ENCODE measurements around the gene PPA1. TPM values are rescaled to one million over a fixed set of nuclear protein-coding genes. Genes with fewer than 3 reads are reported as not detected.

The PPA1 gene
- polyA plus RNA-seq, 1 donor (not counting 4 experiments of a cell fraction or from before 2014, with no cell fraction given), result 324 TPM

DNA sequence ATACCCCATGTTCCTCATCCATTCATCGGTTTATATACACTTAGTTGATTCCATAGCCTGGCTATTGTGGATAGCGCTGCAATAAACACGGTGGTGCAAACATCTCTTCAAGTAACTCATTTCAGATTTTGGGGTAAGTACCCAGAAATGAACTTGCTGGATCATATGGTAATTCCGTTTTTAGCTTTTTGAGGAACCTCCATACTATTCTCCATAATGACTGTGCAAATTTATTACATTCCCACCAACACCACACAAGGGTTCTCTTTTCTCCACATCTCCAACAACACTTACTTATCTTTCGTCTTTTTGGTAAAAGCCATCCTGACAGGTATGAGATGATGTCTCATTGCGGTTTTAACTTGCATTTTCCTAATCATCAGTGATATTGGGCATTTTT is 46.9 kb upstream of the PPA1 start:
- H3K79me2 ChIP-seq (ENCODE audit: control insufficient read depth, insufficient read depth, low read length), result no peaks in the 10 kb centered on the region
- no peaks in the 10 kb centered on the region for H3K9me3 ChIP-seq (ENCODE audit: control insufficient read depth, low read depth, low read length)
- FAIRE-seq (no peak), DNase-seq (ENCODE audit: low read depth, low spot score) (no peak)
- H2AFZ ChIP-seq (ENCODE audit: control insufficient read depth, low read length), result no peak overlapping the region
- H4K20me1 ChIP-seq (ENCODE audit: control insufficient read depth, extremely low read depth, insufficient read depth, low read length), result no peaks in the 10 kb centered on the region
- H3K27ac ChIP-seq (ENCODE audit: control insufficient read depth, insufficient read depth, low read length), result no peak overlapping the region
- no peaks in the 10 kb centered on the region for H3K9me1 ChIP-seq (ENCODE audit: control insufficient read depth, extremely low read depth, insufficient read depth, low read length)
- H3K4me2 ChIP-seq (ENCODE audit: control insufficient read depth, extremely low read depth, insufficient read depth, low read depth, low read length), result no peak overlapping the region
- no peak overlapping the region for H3K9ac ChIP-seq (ENCODE audit: control insufficient read depth, extremely low read depth, insufficient read depth, low read length)
- peaks cover 33% of the 10 kb centered on the region for H3K27me3 ChIP-seq (ENCODE audit: control insufficient read depth, extremely low read depth, insufficient read depth, low read length)
- dilution Hi-C loops (cut with MboI; ENCODE audit: extremely low pct_ligation_motif_present, low sequenced_read_pairs), result no loop called here
- H3K4me3 ChIP-seq (ENCODE audit: control insufficient read depth in 2 of 3, extremely low read depth in 1 of 3, insufficient read depth in 2 of 3, low read depth in 1 of 3, low read length in 3 of 3), result no peak overlapping the region
- H3K4me1 ChIP-seq (ENCODE audit: control insufficient read depth, extremely low read depth, insufficient read depth, low read length), result no peaks in the 10 kb centered on the region
- no peak for TF ChIP-seq EZH2 (IDR thresholded peaks at IDR 0.05; ENCODE audit: low read length)
- TF ChIP-seq, protein P1, sequence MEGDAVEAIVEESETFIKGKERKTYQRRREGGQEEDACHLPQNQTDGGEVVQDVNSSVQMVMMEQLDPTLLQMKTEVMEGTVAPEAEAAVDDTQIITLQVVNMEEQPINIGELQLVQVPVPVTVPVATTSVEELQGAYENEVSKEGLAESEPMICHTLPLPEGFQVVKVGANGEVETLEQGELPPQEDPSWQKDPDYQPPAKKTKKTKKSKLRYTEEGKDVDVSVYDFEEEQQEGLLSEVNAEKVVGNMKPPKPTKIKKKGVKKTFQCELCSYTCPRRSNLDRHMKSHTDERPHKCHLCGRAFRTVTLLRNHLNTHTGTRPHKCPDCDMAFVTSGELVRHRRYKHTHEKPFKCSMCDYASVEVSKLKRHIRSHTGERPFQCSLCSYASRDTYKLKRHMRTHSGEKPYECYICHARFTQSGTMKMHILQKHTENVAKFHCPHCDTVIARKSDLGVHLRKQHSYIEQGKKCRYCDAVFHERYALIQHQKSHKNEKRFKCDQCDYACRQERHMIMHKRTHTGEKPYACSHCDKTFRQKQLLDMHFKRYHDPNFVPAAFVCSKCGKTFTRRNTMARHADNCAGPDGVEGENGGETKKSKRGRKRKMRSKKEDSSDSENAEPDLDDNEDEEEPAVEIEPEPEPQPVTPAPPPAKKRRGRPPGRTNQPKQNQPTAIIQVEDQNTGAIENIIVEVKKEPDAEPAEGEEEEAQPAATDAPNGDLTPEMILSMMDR (optimal IDR thresholded peaks at IDR 0.05 in 1 of 3, IDR thresholded peaks at IDR 0.05 in 1 of 3, conservative IDR thresholded peaks at IDR 0.05 in 1 of 3; ENCODE audit: extremely low read depth in 1 of 3, insufficient read depth in 2 of 3, low read length in 3 of 3), result no peak
- no peaks in the 10 kb centered on the region for H3K36me3 ChIP-seq (ENCODE audit: control insufficient read depth in 2 of 2, extremely low read depth in 1 of 2, insufficient read depth in 2 of 2, low read length in 2 of 2)

GRCh38 chr10:70277396-70278030 is 44.3 kb upstream of the PPA1 start:
- FAIRE-seq, result no peak

More at GRCh38 chr10:70277396-70278030, 44.3 kb upstream of the PPA1 start:
- no peaks in the 10 kb centered on the region for H3K79me2 ChIP-seq (ENCODE audit: control insufficient read depth, insufficient read depth, low read length)
- H3K27ac ChIP-seq (ENCODE audit: control insufficient read depth, insufficient read depth, low read length), result no peak overlapping the region
- H3K9ac ChIP-seq (ENCODE audit: control insufficient read depth, extremely low read depth, insufficient read depth, low read length), result no peak overlapping the region
- H3K4me3 ChIP-seq (ENCODE audit: control insufficient read depth in 2 of 3, extremely low read depth in 1 of 3, insufficient read depth in 2 of 3, low read depth in 1 of 3, low read length in 3 of 3), result no peak overlapping the region
- no peaks in the 10 kb centered on the region for H3K9me3 ChIP-seq (ENCODE audit: control insufficient read depth, low read depth, low read length)
- H3K9me1 ChIP-seq (ENCODE audit: control insufficient read depth, extremely low read depth, insufficient read depth, low read length), result no peaks in the 10 kb centered on the region
- H4K20me1 ChIP-seq (ENCODE audit: control insufficient read depth, extremely low read depth, insufficient read depth, low read length), result no peaks in the 10 kb centered on the region
- no peak overlapping the region for H3K4me2 ChIP-seq (ENCODE audit: control insufficient read depth, extremely low read depth, insufficient read depth, low read depth, low read length)
- H3K4me1 ChIP-seq (ENCODE audit: control insufficient read depth, extremely low read depth, insufficient read depth, low read length), result peaks cover 3% of the 10 kb centered on the region
- H3K27me3 ChIP-seq (ENCODE audit: control insufficient read depth, extremely low read depth, insufficient read depth, low read length), result peaks cover 10% of the 10 kb centered on the region
- DNase-seq (ENCODE audit: low read depth, low spot score), result no peak
- no peaks in the 10 kb centered on the region for H3K36me3 ChIP-seq (ENCODE audit: control insufficient read depth in 2 of 2, extremely low read depth in 1 of 2, insufficient read depth in 2 of 2, low read length in 2 of 2)
- no peak overlapping the region for H2AFZ ChIP-seq (ENCODE audit: control insufficient read depth, low read length)
- dilution Hi-C loops (cut with MboI; ENCODE audit: extremely low pct_ligation_motif_present, low sequenced_read_pairs), result no loop called here
- TF ChIP-seq, protein P1 (optimal IDR thresholded peaks at IDR 0.05 in 1 of 3, IDR thresholded peaks at IDR 0.05 in 1 of 3, conservative IDR thresholded peaks at IDR 0.05 in 1 of 3; ENCODE audit: extremely low read depth in 1 of 3, insufficient read depth in 2 of 3, low read length in 3 of 3), result no peak
- no peak for TF ChIP-seq EZH2 (IDR thresholded peaks at IDR 0.05; ENCODE audit: low read length)

All from keratinocyte (primary cell).